ENCODE measurements around the gene WDR7. TPM values are rescaled to one million over a fixed set of nuclear protein-coding genes. Genes with fewer than 3 reads are reported as not detected.

The WDR7 gene
- total RNA-seq, 1 donor from 2014 or later, result 8.2 TPM

- no peak for DNase-seq (ENCODE audit: low read depth)
- TF ChIP-seq CTCF (conservative IDR thresholded peaks at IDR 0.05; ENCODE audit: low read depth, low read length), result no peak
These were observed 283.0 kb downstream of the WDR7 start for GRCh38 chr18:56934131-56934530.

GRCh38 chr18:56934906-56935305 lies 283.7 kb downstream of the WDR7 start:
- no peak for TF ChIP-seq CTCF (conservative IDR thresholded peaks at IDR 0.05; ENCODE audit: low read depth, low read length)
- DNase-seq (ENCODE audit: low read depth), result no peak
- no peak overlapping the region for H3K4me3 ChIP-seq (ENCODE audit: low read depth, low read length)

More at GRCh38 chr18:56934131-56934530, 283.0 kb downstream of the WDR7 start:
- no peak overlapping the region for H3K4me3 ChIP-seq (ENCODE audit: low read depth, low read length)

- H3K4me3 ChIP-seq (ENCODE audit: low read depth, low read length), result no peak overlapping the region
- TF ChIP-seq CTCF (conservative IDR thresholded peaks at IDR 0.05; ENCODE audit: low read depth, low read length), result no peak
- DNase-seq (ENCODE audit: low read depth), result no peak
These were observed 284.4 kb downstream of the WDR7 start for GRCh38 chr18:56935434-56936040.

GRCh38 chr18:56936457-56936856 lies 285.3 kb downstream of the WDR7 start:
- DNase-seq (ENCODE audit: low read depth), result no peak
- no peak for TF ChIP-seq CTCF (conservative IDR thresholded peaks at IDR 0.05; ENCODE audit: low read depth, low read length)
- H3K4me3 ChIP-seq (ENCODE audit: low read depth, low read length), result no peak overlapping the region

GRCh38 chr18:56937874-56938430 lies 286.8 kb downstream of the WDR7 start:
- no peak for DNase-seq (ENCODE audit: low read depth)
- TF ChIP-seq CTCF (conservative IDR thresholded peaks at IDR 0.05; ENCODE audit: low read depth, low read length), result no peak
- H3K4me3 ChIP-seq (ENCODE audit: low read depth, low read length), result no peak overlapping the region

- DNase-seq (ENCODE audit: low read depth), result no peak
- TF ChIP-seq CTCF (conservative IDR thresholded peaks at IDR 0.05; ENCODE audit: low read depth, low read length), result no peak
- no peak overlapping the region for H3K4me3 ChIP-seq (ENCODE audit: low read depth, low read length)
These were observed 294.3 kb downstream of the WDR7 start for GRCh38 chr18:56945171-56946083.
